CD4-positive, alpha-beta T cell (primary cell): Measurements from ENCODE around the gene CDHR2. TPM values are rescaled to one million over a fixed set of nuclear protein-coding genes. Genes with fewer than 3 reads are reported as not detected.
A peak's percentile ranks its signal among the peaks of the same experiment; 100 is the strongest.

ENCODE experiments used
- ATAC-seq: fragments of 200-7000 bp; cut with Tn5 transposase; one replicate; pipeline ENCODE4 v1.10.0; 2022; ENCODE audit warnings: mild to moderate bottlenecking; ENCODE audit not compliant: poor library complexity
- CTCF ChIA-PET: fragments of 350-600 bp; sonication (Branson Sonifier 250); formaldehyde crosslinking; loops from one replicate; lab custom pipeline; 2021; ENCODE audit warnings: antibody characterized with exemption, inconsistent platforms; lab: Charles Lee
- POLR2A ChIA-PET: fragments of 350-600 bp; sonication (Branson Sonifier 250); formaldehyde crosslinking; loops from one replicate; lab custom pipeline; 2021; ENCODE audit warnings: antibody characterized with exemption, inconsistent platforms; lab: Charles Lee
- DNase-seq, 14 experiments: peaks; one replicate each; pipeline ENCODE4 v3.0.0-alpha.2; 2013 to 2020; ENCODE audit warnings: mixed read lengths in 2 of 14
- H3K27ac ChIP-seq, 2 donors: one replicate each; pipeline versions ENCODE4 v1.5.1 to v1.7.0; 2013; ENCODE audit warnings: low read length in 2 of 2, low read depth in 1 of 2, mild to moderate bottlenecking in 1 of 2
- H3K27me3 ChIP-seq, 2 experiments: 1 replicate in 1 of 2; 2 replicates in 1 of 2; pipeline versions ENCODE4 v1.6.1 to v1.7.0; 2013; ENCODE audit warnings: low read length in 2 of 2, control low read depth in 1 of 2, mild to moderate bottlenecking in 1 of 2, moderate library complexity in 1 of 2; ENCODE audit not compliant: insufficient read depth in 2 of 2, control insufficient read depth in 1 of 2
- H3K36me3 ChIP-seq: one replicate; pipeline ENCODE4 v1.6.1; 2013; ENCODE audit warnings: low read length, control low read depth; ENCODE audit not compliant: insufficient read depth
- H3K4me1 ChIP-seq: one replicate; pipeline ENCODE4 v1.6.1; 2013; ENCODE audit warnings: low read length, control low read depth; ENCODE audit not compliant: insufficient read depth
- H3K4me3 ChIP-seq: one replicate; pipeline ENCODE4 v1.5.1; 2013; ENCODE audit warnings: mild to moderate bottlenecking, low read length, moderate library complexity
- H3K9me3 ChIP-seq, 2 experiments: 1 replicate in 1 of 2; 2 replicates in 1 of 2; pipeline versions ENCODE4 v1.6.1 to v1.7.0; 2013; ENCODE audit warnings: low read length in 2 of 2, mild to moderate bottlenecking in 2 of 2, control low read depth in 1 of 2, moderate library complexity in 1 of 2; ENCODE audit not compliant: control insufficient read depth in 1 of 2, insufficient read depth in 1 of 2
- H3K27ac Mint-ChIP-seq: one replicate; pipeline ENCODE4 v1.8.0; 2020; ENCODE audit warnings: mixed read lengths
- H3K27me3 Mint-ChIP-seq: one replicate; pipeline ENCODE4 v1.8.0; 2021; ENCODE audit warnings: mixed read lengths
- H3K36me3 Mint-ChIP-seq: one replicate; pipeline ENCODE4 v1.8.0; 2021; ENCODE audit warnings: low read depth, mixed read lengths
- H3K4me1 Mint-ChIP-seq: one replicate; pipeline ENCODE4 v1.8.0; 2021; ENCODE audit warnings: low read depth, mixed read lengths
- H3K4me3 Mint-ChIP-seq: one replicate; pipeline ENCODE4 v1.8.0; 2020; ENCODE audit warnings: mild to moderate bottlenecking, mixed read lengths
- H3K9me3 Mint-ChIP-seq: one replicate; pipeline ENCODE4 v1.8.0; 2020; ENCODE audit warnings: mixed read lengths
- CTCF ChIP-seq: fragments of 200-600 bp; IDR thresholded peaks from one replicate; pipeline ENCODE4 v1.8.0; 2022; ENCODE audit warnings: antibody characterized with exemption, mild to moderate bottlenecking
- intact Hi-C, 2 experiments: fragments of 100-400 bp; cut with DNase I in 1 of 2; cut with micrococcal nuclease in 1 of 2; formaldehyde crosslinking; loops; one replicate each; pipeline versions ENCODE4 v1.15.1 to v1.9.0; 2023 to 2025; cut with DNase I, micrococcal nuclease
- total RNA-seq, 174 experiments: library from RNA in 2 of 174; stranded (reverse) in 2 of 174; gene quantifications; one replicate each; pipeline ENCODE4 v1.2.3 and lab custom pipeline; 2021 to 2026

The CDHR2 gene
- total RNA-seq, 2 experiments from 2014 or later = 1.6 to 2.0 TPM

- Histone ChIP-seq H3K4me1 (peaks cover 14% of the 10 kb centered on the region), H3K27ac (no peak overlapping the region), H3K4me3 (no peak overlapping the region), H3K9me3 (no peaks in the 10 kb centered on the region), H3K36me3 (peaks cover 4% of the 10 kb centered on the region), H3K27me3 (no peaks in the 10 kb centered on the region)
- no peak overlapping the region for H3K27ac Mint-ChIP-seq
- peaks cover 6% of the 10 kb centered on the region for H3K36me3 Mint-ChIP-seq
- H3K9me3 Mint-ChIP-seq = no peaks in the 10 kb centered on the region
- H3K27me3 Mint-ChIP-seq = no peaks in the 10 kb centered on the region
- intact Hi-C loops = no loop called here
- no peak for ATAC-seq
- no peak overlapping the region for H3K4me3 Mint-ChIP-seq
- no peak for TF ChIP-seq CTCF
- peaks cover 13% of the 10 kb centered on the region for H3K4me1 Mint-ChIP-seq
- ChIA-PET POLR2A (interaction anchor here (1.5 kb wide), 1 partner anchor 17 kb away, joined by 5 read pairs; no protein-coding TSS in a partner anchor), CTCF (no interaction called here)
- DNase-seq = no peak
These were observed 35.4 kb upstream of the CDHR2 start for GRCh38 chr5:176513788-176514187.

GRCh38 chr5:176514244-176514950 lies 34.7 kb upstream of the CDHR2 start:
- CTCF ChIA-PET = no interaction called here
- Mint-ChIP-seq H3K4me1 (peaks cover 13% of the 10 kb centered on the region), H3K4me3 (no peak overlapping the region), H3K9me3 (no peaks in the 10 kb centered on the region), H3K27ac (no peak overlapping the region), H3K27me3 (no peaks in the 10 kb centered on the region), H3K36me3 (no peaks in the 10 kb centered on the region)
- DNase-seq (no peak), ATAC-seq (no peak)
- no peaks in the 10 kb centered on the region for H3K9me3 ChIP-seq
- POLR2A ChIA-PET = interaction anchor here (1.5 kb wide), 1 partner anchor 16 kb away, joined by 5 read pairs; no protein-coding TSS in a partner anchor
- H3K36me3 ChIP-seq = peaks cover 1% of the 10 kb centered on the region
- intact Hi-C loops = no loop called here
- H3K4me1 ChIP-seq = peaks cover 14% of the 10 kb centered on the region
- H3K4me3 ChIP-seq = no peak overlapping the region
- no peaks in the 10 kb centered on the region for H3K27me3 ChIP-seq
- no peak for TF ChIP-seq CTCF
- no peak overlapping the region for H3K27ac ChIP-seq

DNA sequence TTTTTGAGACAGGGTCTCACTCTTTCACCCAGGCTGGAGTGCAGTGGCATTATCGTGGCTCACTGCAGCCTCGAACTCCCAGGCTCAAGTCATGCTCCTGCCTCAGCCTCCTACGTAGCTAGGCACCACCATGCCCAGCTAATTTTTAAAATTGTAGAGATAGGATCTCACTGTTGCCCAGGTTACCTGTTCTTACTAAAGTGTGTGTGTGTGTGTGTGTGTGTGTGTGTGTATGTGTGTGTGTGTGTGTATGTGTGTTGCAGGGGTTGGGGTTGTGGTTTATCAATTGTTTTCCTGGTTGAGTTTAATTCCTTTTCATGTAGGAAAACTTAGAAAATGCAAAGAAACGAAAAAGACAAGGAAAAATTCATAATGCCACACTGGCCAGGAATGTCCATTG lies 33.7 kb upstream of the CDHR2 start:
- Histone ChIP-seq H3K36me3 (no peaks in the 10 kb centered on the region), H3K4me1 (peaks cover 14% of the 10 kb centered on the region), H3K9me3 (no peaks in the 10 kb centered on the region), H3K27ac (no peak overlapping the region), H3K4me3 (no peak overlapping the region), H3K27me3 (no peaks in the 10 kb centered on the region)
- ChIA-PET POLR2A (no interaction called here), CTCF (no interaction called here)
- no peak overlapping the region for H3K27ac Mint-ChIP-seq
- peaks cover 13% of the 10 kb centered on the region for H3K4me1 Mint-ChIP-seq
- no peaks in the 10 kb centered on the region for H3K36me3 Mint-ChIP-seq
- DNase-seq = peak in 1 of 14 experiments; percentile 25
- no peaks in the 10 kb centered on the region for H3K9me3 Mint-ChIP-seq
- ATAC-seq = no peak
- intact Hi-C loops = no loop called here
- no peak overlapping the region for H3K4me3 Mint-ChIP-seq
- no peak for TF ChIP-seq CTCF
- no peaks in the 10 kb centered on the region for H3K27me3 Mint-ChIP-seq
